Measurements from ENCODE around the gene SSX2IP.
"Not testable (repeated sequence)": the region's sequence is repeated elsewhere in the genome, so short reads cannot be mapped to it uniquely, and the experiment has no call there.

The SSX2IP gene

DNA sequence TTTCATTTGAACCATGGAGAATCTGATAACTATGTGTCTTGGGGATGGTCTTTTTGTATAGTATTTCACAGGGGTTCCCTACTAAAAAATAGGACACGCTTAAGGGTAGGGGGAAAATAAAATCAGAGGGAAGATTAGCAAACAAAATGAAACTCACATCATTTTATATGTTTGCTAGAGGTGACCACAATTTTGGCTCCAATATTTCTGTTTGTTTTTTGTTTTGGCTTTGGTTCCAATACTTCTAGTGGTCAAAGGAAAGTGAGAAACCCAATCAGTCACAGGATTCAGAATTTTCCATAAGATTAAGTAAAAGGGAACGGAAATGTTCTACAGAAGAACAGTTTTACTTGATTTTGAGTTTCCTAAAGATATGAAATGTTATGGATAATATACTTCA lies 42.3 kb upstream of the SSX2IP start:
- peaks cover 3% of the 10 kb centered on the region; the same call in 1 of the 2 replicates for H3K27me3 ChIP-seq (ENCODE audit: control insufficient read depth, low read length)
- H3F3A ChIP-seq (ENCODE audit: control insufficient read depth, insufficient read depth) = no peaks in the 10 kb centered on the region
- H3K36me3 ChIP-seq (ENCODE audit: control insufficient read depth, low read length) = no peaks in the 10 kb centered on the region
- TF ChIP-seq, protein P1, sequence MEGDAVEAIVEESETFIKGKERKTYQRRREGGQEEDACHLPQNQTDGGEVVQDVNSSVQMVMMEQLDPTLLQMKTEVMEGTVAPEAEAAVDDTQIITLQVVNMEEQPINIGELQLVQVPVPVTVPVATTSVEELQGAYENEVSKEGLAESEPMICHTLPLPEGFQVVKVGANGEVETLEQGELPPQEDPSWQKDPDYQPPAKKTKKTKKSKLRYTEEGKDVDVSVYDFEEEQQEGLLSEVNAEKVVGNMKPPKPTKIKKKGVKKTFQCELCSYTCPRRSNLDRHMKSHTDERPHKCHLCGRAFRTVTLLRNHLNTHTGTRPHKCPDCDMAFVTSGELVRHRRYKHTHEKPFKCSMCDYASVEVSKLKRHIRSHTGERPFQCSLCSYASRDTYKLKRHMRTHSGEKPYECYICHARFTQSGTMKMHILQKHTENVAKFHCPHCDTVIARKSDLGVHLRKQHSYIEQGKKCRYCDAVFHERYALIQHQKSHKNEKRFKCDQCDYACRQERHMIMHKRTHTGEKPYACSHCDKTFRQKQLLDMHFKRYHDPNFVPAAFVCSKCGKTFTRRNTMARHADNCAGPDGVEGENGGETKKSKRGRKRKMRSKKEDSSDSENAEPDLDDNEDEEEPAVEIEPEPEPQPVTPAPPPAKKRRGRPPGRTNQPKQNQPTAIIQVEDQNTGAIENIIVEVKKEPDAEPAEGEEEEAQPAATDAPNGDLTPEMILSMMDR (IDR thresholded peaks at IDR 0.05; ENCODE audit: low read depth, low read length, poor library complexity, severe bottlenecking) = no peak
- TF ChIP-seq EZH2phosphoT487 (IDR thresholded peaks at IDR 0.05; ENCODE audit: borderline replicate concordance, low read length) = no peak
- H3K9me2 ChIP-seq (replicated peaks; ENCODE audit: control insufficient read depth, low read length) = no peaks in the 10 kb centered on the region
- H3K4me3 ChIP-seq (ENCODE audit: low read length) = no peak overlapping the region
- no peak overlapping the region for H3K27ac ChIP-seq (ENCODE audit: low read depth, low read length)
- H4K20me1 ChIP-seq (ENCODE audit: control insufficient read depth, insufficient read depth, low read depth, low read length) = no peaks in the 10 kb centered on the region
- no peaks in the 10 kb centered on the region for H3K9me3 ChIP-seq (ENCODE audit: control insufficient read depth, insufficient read depth, low read length)
- no peaks in the 10 kb centered on the region for H3K4me1 ChIP-seq (ENCODE audit: control insufficient read depth, low read length)
- no peaks in the 10 kb centered on the region for H3K79me2 ChIP-seq (ENCODE audit: control insufficient read depth, low read length)
- H3K4me2 ChIP-seq (ENCODE audit: low read length) = no peak overlapping the region

DNA sequence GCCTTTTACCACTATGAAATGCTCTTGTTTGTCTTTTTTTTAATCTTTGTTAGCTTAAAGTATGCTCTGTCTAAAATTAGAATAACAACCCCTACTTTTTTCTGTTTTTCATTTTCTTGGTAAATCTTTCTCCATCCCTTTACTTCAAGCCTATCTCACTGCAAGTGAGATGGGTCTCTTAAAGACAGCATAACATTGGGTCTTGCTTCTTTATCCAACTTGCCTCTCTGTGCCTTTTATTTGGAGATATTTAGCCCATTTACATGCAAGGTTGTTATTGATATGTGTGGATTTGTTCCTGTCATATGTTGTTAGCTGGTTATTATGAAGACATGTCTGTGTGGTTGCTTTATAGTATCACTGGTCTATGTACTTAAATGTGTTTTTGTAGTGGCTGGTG lies 41.3 kb upstream of the SSX2IP start:
- Histone ChIP-seq H3K4me3 (ENCODE audit: low read length) (no peak overlapping the region), H3K9me2 (replicated peaks; ENCODE audit: control insufficient read depth, low read length) (no peaks in the 10 kb centered on the region), H3K9me3 (ENCODE audit: control insufficient read depth, insufficient read depth, low read length) (no peaks in the 10 kb centered on the region), H3K79me2 (ENCODE audit: control insufficient read depth, low read length) (no peaks in the 10 kb centered on the region), H3F3A (ENCODE audit: control insufficient read depth, insufficient read depth) (no peaks in the 10 kb centered on the region), H3K4me2 (ENCODE audit: low read length) (no peak overlapping the region), H3K27ac (ENCODE audit: low read depth, low read length) (no peak overlapping the region), H3K4me1 (ENCODE audit: control insufficient read depth, low read length) (no peaks in the 10 kb centered on the region), H3K36me3 (ENCODE audit: control insufficient read depth, low read length) (no peaks in the 10 kb centered on the region), H4K20me1 (ENCODE audit: control insufficient read depth, insufficient read depth, low read depth, low read length) (no peaks in the 10 kb centered on the region), H3K27me3 (ENCODE audit: control insufficient read depth, low read length) (peaks cover 3% of the 10 kb centered on the region; the same call in 1 of the 2 replicates)
- no peak for TF ChIP-seq EZH2phosphoT487 (IDR thresholded peaks at IDR 0.05; ENCODE audit: borderline replicate concordance, low read length)
- TF ChIP-seq, protein P1 (IDR thresholded peaks at IDR 0.05; ENCODE audit: low read depth, low read length, poor library complexity, severe bottlenecking) = no peak

DNA sequence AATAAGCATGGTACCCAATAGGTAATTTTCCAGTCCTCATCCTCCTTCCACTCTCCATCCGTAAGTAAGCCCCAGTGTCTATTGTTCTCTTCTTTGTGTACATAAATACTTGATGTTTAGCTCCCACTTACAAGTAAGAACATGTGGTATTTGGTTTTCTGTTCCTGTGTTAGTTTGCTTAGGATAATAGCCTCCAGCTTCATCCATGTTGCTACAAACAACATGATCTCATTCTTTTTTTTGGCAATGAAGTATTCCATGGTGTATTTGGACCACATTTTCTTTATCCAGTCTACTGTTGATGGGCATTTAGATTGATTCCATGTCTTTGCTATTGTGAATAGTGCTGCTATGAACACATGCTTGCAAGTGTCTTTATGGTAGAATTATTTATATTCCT lies 37.5 kb upstream of the SSX2IP start:
- not testable (repeated sequence) for H3K9me2 ChIP-seq (replicated peaks; ENCODE audit: control insufficient read depth, low read length); H3K36me3 ChIP-seq (ENCODE audit: control insufficient read depth, low read length); H3K9me3 ChIP-seq (ENCODE audit: control insufficient read depth, insufficient read depth, low read length); H3K4me1 ChIP-seq (ENCODE audit: control insufficient read depth, low read length); H4K20me1 ChIP-seq (ENCODE audit: control insufficient read depth, insufficient read depth, low read depth, low read length); H3K4me2 ChIP-seq (ENCODE audit: low read length); H3K27me3 ChIP-seq (ENCODE audit: control insufficient read depth, low read length); H3K4me3 ChIP-seq (ENCODE audit: low read length); H3K79me2 ChIP-seq (ENCODE audit: control insufficient read depth, low read length); H3F3A ChIP-seq (ENCODE audit: control insufficient read depth, insufficient read depth); H3K27ac ChIP-seq (ENCODE audit: low read depth, low read length)

DNA sequence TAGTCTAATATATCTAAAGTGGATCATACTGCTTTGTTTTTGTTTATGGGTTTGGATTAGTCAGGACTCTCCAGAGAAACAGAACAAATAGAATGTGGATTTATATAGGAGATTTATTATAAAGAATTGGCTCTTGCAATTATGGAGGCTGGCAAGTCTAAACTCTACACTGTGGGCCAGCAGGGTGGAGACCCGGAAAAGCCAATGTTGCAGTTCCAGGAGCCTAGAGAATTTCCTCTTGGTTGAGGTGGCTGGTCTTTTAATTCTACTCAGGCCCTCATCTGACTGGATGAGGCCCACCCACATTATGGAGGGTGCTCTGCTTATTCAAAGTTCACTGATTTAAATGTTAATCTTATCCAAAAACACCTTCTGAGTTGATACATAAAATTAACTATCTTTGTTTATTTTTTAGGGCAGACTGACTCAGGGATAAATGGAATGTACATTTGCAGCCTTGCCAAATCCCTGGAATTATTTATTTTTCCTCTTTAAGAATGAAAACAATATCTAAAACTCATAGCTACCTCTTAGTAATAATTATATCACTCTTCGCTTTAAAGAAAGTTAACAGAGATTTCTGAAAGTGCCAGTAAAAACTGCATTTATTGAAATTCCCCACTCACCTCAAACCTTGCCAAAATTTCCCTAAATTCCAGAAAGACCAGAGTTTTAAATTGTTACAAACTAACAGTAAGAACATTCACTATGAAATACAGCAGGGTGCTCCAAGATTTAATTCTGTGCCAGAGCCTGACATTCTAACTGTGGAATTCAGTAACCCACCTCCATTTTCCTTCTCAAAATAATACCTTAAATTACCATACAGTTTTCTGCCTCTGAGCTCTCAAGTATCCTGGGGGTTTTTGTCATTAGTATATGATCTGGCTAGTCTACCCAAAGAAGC lies 36.6 kb upstream of the SSX2IP start:
- Histone ChIP-seq H3K4me3 (ENCODE audit: low read length) (no peak overlapping the region), H4K20me1 (ENCODE audit: control insufficient read depth, insufficient read depth, low read depth, low read length) (no peaks in the 10 kb centered on the region), H3F3A (ENCODE audit: control insufficient read depth, insufficient read depth) (no peaks in the 10 kb centered on the region), H3K36me3 (ENCODE audit: control insufficient read depth, low read length) (no peaks in the 10 kb centered on the region), H3K4me2 (ENCODE audit: low read length) (no peak overlapping the region), H3K9me3 (ENCODE audit: control insufficient read depth, insufficient read depth, low read length) (no peaks in the 10 kb centered on the region), H3K4me1 (ENCODE audit: control insufficient read depth, low read length) (no peaks in the 10 kb centered on the region), H3K27ac (ENCODE audit: low read depth, low read length) (no peak overlapping the region), H3K27me3 (ENCODE audit: control insufficient read depth, low read length) (peaks cover 3% of the 10 kb centered on the region; the same call in 1 of the 2 replicates), H3K79me2 (ENCODE audit: control insufficient read depth, low read length) (no peaks in the 10 kb centered on the region), H3K9me2 (replicated peaks; ENCODE audit: control insufficient read depth, low read length) (no peaks in the 10 kb centered on the region)
- TF ChIP-seq EZH2phosphoT487 (IDR thresholded peaks at IDR 0.05; ENCODE audit: borderline replicate concordance, low read length) = no peak
- TF ChIP-seq, protein P1 (IDR thresholded peaks at IDR 0.05; ENCODE audit: low read depth, low read length, poor library complexity, severe bottlenecking) = no peak

All from DOHH2 (cell line).